PFSK-1 (cell line): ENCODE data around the gene HMMR.

ENCODE experiments used
- FOXP2 ChIP-seq: optimal IDR thresholded peaks from 2 replicates; pipeline ENCODE3; 2011; ENCODE audit warnings: borderline replicate concordance, control low read depth, inconsistent platforms; ENCODE audit not compliant: insufficient read depth; ENCODE audit errors: extremely low read length, extremely low read depth
- POLR2AphosphoS5 ChIP-seq: IDR thresholded peaks from 2 replicates; pipeline ENCODE4 v1.6.1; 2012; ENCODE audit warnings: low read depth, mild to moderate bottlenecking, control low read depth, low read length, moderate library complexity
- REST ChIP-seq, 2 experiments: IDR thresholded peaks; 2 replicates each; pipeline versions ENCODE4 v1.6.1 to v1.8.0; 2011 to 2012; ENCODE audit warnings: low read depth in 2 of 2, low read length in 2 of 2, control low read depth in 1 of 2, inconsistent platforms in 1 of 2, mild to moderate bottlenecking in 1 of 2, moderate library complexity in 1 of 2; ENCODE audit not compliant: insufficient read depth in 1 of 2
- SIN3A ChIP-seq: IDR thresholded peaks from 2 replicates; pipeline ENCODE4 v1.6.1; 2012; ENCODE audit warnings: mild to moderate bottlenecking, low read length, moderate library complexity, borderline replicate concordance; ENCODE audit not compliant: insufficient read depth
- TAF1 ChIP-seq: IDR thresholded peaks from 2 replicates; pipeline ENCODE4 v1.6.1; 2012; ENCODE audit warnings: low read length, control low read depth, borderline replicate concordance; ENCODE audit not compliant: insufficient read depth

HMMR gene

GRCh38 chr5:163505049-163505367 is 44.6 kb downstream of the HMMR start:
- no peak for TF ChIP-seq REST (IDR thresholded peaks at IDR 0.05; ENCODE audit: insufficient read depth in 1 of 2, low read depth in 2 of 2, low read length in 2 of 2)
- no peak for TF ChIP-seq TAF1
- no peak for TF ChIP-seq FOXP2
- TF ChIP-seq SIN3A = no peak
- no peak for TF ChIP-seq POLR2AphosphoS5

- no peak for TF ChIP-seq FOXP2
- peak; percentile 97; the same call in 1 of the 2 replicates for TF ChIP-seq SIN3A
- TF ChIP-seq TAF1 = peak; percentile 4; the same call in 1 of the 2 replicates
- peak; percentile 92 for TF ChIP-seq POLR2AphosphoS5
Measured at GRCh38 chr5:163505368-163506094, 45.1 kb downstream of the HMMR start, which contains the start of gene MAT2B. Gene MAT2B (plus strand): TSS chr5:163505619. CDS start chr5:163505687, 68 bp downstream.

- TF ChIP-seq REST (IDR thresholded peaks at IDR 0.05; ENCODE audit: insufficient read depth in 1 of 2, low read depth in 2 of 2, low read length in 2 of 2) (no peak), FOXP2 (no peak), SIN3A (no peak), TAF1 (no peak), POLR2AphosphoS5 (no peak)
Measured at GRCh38 chr5:163506095-163506457, 45.6 kb downstream of the HMMR start.

GRCh38 chr5:163506726-163507125 is 46.3 kb downstream of the HMMR start:
- no peak for TF ChIP-seq FOXP2
- no peak for TF ChIP-seq REST (IDR thresholded peaks at IDR 0.05; ENCODE audit: insufficient read depth in 1 of 2, low read depth in 2 of 2, low read length in 2 of 2)
- TF ChIP-seq TAF1 = no peak
- no peak for TF ChIP-seq POLR2AphosphoS5
- no peak for TF ChIP-seq SIN3A

GRCh38 chr5:163508753-163509152 is 48.3 kb downstream of the HMMR start:
- no peak for TF ChIP-seq POLR2AphosphoS5
- no peak for TF ChIP-seq SIN3A
- no peak for TF ChIP-seq REST (IDR thresholded peaks at IDR 0.05; ENCODE audit: insufficient read depth in 1 of 2, low read depth in 2 of 2, low read length in 2 of 2)
- no peak for TF ChIP-seq FOXP2
- TF ChIP-seq TAF1 = no peak
